Measurements from ENCODE around the gene INPP4A. TPM values are rescaled to one million over a fixed set of nuclear protein-coding genes. Genes with fewer than 3 reads are reported as not detected.

The INPP4A gene
- total RNA-seq, 1 donor from 2014 or later: 32.4 TPM

GRCh38 chr2:98459496-98460175 is 15.0 kb downstream of the INPP4A start:
- no peaks in the 10 kb centered on the region for H3K9me3 Mint-ChIP-seq
- no peaks in the 10 kb centered on the region for H3K36me3 Mint-ChIP-seq (ENCODE audit: low read depth)
- no peak overlapping the region for H3K4me3 Mint-ChIP-seq
- H3K27ac Mint-ChIP-seq (ENCODE audit: unreplicated experiment): peak overlapping the region; percentile 27
- H3K4me1 Mint-ChIP-seq: peaks cover 19% of the 10 kb centered on the region
- no peak for TF ChIP-seq CTCF (conservative IDR thresholded peaks at IDR 0.05)
- DNase-seq (ENCODE audit: low read depth, low spot score): no peak
- H3K27me3 Mint-ChIP-seq (ENCODE audit: low read depth): no peaks in the 10 kb centered on the region

DNA sequence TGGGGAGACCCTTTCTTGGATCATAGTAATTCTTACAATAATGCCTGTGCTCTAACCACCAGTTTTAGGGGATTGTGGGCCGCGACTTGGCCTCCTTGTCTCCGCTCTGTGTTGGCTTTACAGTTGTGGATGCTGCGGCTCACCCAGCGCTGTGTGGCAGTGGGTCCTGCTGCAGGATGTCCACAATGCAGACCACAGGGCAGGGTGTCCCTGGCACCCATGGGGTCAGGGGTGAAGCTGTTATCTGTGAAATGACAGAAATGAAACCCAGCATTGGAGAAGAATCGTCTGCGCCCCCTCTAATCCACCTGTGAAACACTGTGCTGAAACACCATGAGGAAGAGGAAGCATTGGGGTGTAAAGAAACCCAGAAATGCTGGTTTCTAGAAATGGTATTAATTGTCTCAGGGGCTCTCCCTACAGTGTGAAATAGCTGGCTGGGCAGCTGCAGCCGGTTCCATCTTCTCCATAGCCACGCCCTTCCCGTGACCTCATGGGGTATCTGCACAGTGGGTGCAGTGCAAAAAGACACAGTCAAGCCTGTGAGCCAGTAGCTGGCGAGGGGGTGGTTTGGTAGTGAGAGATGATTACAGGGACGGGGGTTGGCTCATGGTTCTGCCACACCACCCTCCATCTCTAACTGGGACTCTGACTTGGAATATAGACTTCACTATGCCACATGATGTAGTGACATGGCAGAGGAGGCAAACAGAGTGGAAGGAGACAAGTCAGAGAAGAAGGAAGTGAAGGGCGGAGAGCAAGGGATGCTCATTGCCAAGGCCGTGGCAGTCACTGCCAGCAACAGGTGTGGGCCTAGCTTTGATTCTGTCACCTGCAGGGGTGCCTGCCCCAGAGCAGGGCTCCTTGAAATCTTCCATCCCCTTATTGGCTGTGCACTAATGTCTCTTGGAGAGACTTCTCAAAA is 16.2 kb downstream of the INPP4A start:
- H3K27me3 Mint-ChIP-seq (ENCODE audit: low read depth): no peaks in the 10 kb centered on the region
- peaks cover 11% of the 10 kb centered on the region for H3K4me1 Mint-ChIP-seq
- H3K27ac Mint-ChIP-seq (ENCODE audit: unreplicated experiment): no peak overlapping the region
- no peak for DNase-seq (ENCODE audit: low read depth, low spot score)
- H3K36me3 Mint-ChIP-seq (ENCODE audit: low read depth): no peaks in the 10 kb centered on the region
- H3K9me3 Mint-ChIP-seq: no peaks in the 10 kb centered on the region
- no peak overlapping the region for H3K4me3 Mint-ChIP-seq
- TF ChIP-seq CTCF (conservative IDR thresholded peaks at IDR 0.05): no peak

DNA sequence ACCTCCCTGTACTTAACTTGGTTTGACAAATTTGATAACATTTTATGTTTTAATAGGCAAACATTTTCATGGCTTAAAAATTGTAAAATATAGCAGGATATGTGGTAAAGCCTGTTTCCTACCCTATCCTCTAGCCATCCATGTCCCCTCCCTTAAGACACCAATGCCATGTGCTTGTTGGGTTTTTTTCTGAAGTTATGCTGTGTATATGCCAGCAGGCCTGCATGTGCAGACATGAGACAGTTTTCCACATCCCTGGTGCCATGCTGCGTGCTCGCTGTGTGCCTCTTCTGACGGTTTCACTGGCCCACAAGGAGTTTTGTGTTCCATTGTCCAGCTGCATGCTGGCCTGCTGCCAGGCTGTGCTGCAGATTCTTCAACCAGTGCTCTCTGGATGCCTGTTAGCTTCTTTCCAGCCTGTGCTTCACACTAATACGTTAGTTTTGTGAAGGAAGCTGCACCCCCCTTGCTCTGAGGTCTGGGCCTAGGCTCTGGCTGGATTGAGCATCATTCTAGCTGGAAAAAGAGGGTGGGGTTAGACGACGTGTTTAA is 16.9 kb downstream of the INPP4A start:
- no peaks in the 10 kb centered on the region for H3K9me3 Mint-ChIP-seq
- no peak for TF ChIP-seq CTCF (conservative IDR thresholded peaks at IDR 0.05)
- peaks cover 14% of the 10 kb centered on the region for H3K4me1 Mint-ChIP-seq
- H3K27ac Mint-ChIP-seq (ENCODE audit: unreplicated experiment): no peak overlapping the region
- DNase-seq (ENCODE audit: low read depth, low spot score): no peak
- no peak overlapping the region for H3K4me3 Mint-ChIP-seq
- H3K36me3 Mint-ChIP-seq (ENCODE audit: low read depth): no peaks in the 10 kb centered on the region
- H3K27me3 Mint-ChIP-seq (ENCODE audit: low read depth): no peaks in the 10 kb centered on the region

DNA sequence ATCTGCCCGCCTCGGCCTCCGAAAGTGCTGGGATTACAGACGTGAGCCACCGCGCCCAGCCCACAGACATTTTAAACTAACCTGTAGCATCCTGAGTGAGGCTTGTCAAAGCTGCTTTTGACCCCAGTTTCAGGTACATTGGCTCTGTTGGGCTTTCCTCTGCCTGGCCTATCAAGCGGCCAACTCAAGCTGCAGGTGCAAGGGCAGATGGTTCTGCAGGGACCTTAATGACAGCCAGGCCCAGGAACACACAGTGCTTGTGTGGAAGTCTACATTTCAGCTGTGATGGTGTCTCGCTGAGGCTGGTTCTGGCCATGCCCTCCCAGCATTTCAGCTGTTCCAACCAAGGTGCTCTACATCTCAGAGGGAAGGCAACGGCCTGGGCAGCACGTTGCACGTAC is 18.4 kb downstream of the INPP4A start:
- Mint-ChIP-seq H3K36me3 (ENCODE audit: low read depth) (no peaks in the 10 kb centered on the region), H3K9me3 (no peaks in the 10 kb centered on the region), H3K27me3 (ENCODE audit: low read depth) (no peaks in the 10 kb centered on the region), H3K4me3 (no peak overlapping the region), H3K27ac (ENCODE audit: unreplicated experiment) (no peak overlapping the region), H3K4me1 (peaks cover 23% of the 10 kb centered on the region)
- no peak for TF ChIP-seq CTCF (conservative IDR thresholded peaks at IDR 0.05)
- DNase-seq (ENCODE audit: low read depth, low spot score): no peak

GRCh38 chr2:98463551-98463971 is 18.9 kb downstream of the INPP4A start:
- no peak for DNase-seq (ENCODE audit: low read depth, low spot score)
- Mint-ChIP-seq H3K27me3 (ENCODE audit: low read depth) (no peaks in the 10 kb centered on the region), H3K36me3 (ENCODE audit: low read depth) (no peaks in the 10 kb centered on the region), H3K27ac (ENCODE audit: unreplicated experiment) (no peak overlapping the region), H3K4me3 (no peak overlapping the region), H3K9me3 (no peaks in the 10 kb centered on the region), H3K4me1 (peaks cover 22% of the 10 kb centered on the region)
- TF ChIP-seq CTCF (conservative IDR thresholded peaks at IDR 0.05): no peak

All from neural crest cell (in vitro differentiated cells).